Stimulated activated CD4-positive, alpha-beta T cell treated with anti-CD3 and anti-CD28 coated beads, Interleukin-15, amount 100 ng/mL, for 1 hour (primary cell): ENCODE measurements around the gene TDRD1.

ENCODE experiments used
- DNase-seq, 2 donors: peaks; one replicate each; pipeline ENCODE4 v3.0.0-alpha.2; 2020; ENCODE audit warnings: low read depth in 1 of 2, low spot score in 1 of 2

The TDRD1 gene

DNA sequence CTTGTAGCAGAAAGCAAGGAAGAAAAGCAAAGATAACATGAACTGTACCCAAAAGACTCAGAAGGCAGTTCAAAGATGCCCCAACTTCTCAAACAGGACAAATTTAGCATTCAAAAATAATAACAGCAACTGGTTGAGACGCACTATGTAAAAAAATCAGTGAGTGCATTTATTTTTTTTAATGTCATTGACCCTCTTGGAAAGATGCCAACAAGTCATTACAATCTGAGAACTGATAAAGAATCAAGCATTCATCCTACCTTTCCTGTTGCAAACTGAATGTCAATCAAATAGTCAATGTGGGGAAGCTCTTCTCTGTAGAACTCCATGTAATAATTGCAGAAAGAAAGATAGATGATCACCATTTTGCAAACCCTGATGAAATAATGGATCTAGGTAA, 3.5 kb upstream of the TDRD1 start:
- DNase-seq: no peak

DNA sequence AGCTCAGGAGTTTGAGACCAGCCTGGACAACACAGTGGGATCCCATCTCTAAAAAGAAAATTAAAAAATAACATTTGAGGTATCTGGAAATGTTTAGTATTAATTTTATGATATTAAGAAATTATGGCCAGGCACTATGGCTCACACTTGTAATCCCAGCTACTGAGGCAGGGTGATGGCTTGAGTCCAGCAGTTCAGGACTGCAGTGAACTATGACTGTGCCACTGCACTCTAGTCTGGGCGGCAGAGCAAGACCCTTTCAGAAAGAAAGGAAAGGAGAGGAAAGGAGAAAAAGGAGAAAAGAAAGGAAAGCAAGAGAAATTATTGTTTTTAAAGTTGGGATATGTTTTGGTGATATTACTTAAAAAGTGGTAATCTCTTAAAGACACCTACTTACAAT, 2.6 kb upstream of the TDRD1 start:
- DNase-seq: no peak

DNA sequence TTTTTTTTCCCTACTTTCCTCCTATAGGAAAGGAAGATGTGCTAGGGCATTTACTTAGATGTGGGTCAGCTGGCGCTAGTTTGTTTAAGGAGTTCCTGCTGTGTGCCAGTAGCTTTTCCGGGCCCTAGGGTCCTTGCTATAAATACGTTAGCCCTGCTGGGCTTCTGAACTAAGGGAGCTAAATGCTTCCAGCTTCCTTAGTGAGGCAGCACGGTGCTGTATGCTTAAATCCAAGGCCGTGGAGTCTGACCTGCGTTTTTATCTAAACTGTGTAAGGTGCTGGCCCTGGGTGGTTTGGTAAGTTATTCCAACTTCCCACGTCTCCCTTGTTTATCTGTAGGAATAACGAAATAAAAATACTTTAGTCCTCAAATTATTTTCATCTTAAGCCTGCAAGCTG, 594 bp downstream of the TDRD1 start:
- DNase-seq: no peak

DNA sequence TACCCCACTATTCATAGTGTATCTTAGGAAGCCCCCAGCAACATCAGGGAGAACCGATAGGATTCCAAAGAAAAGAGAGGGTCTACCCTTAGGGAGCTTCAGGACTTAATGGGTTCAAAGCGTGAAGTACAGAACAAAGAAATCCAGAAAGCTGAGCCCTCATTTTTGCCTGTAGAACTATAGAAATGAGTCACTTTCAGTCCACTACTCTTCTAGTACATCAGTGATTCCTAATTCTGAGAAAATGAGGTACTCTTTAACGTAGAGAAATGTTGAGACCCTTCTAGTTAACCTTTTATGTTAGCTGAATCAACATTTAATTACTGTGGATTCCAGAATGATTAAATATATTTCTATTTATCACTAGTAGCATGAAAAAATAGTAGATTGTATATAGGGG, 1.8 kb downstream of the TDRD1 start:
- DNase-seq: no peak

DNA sequence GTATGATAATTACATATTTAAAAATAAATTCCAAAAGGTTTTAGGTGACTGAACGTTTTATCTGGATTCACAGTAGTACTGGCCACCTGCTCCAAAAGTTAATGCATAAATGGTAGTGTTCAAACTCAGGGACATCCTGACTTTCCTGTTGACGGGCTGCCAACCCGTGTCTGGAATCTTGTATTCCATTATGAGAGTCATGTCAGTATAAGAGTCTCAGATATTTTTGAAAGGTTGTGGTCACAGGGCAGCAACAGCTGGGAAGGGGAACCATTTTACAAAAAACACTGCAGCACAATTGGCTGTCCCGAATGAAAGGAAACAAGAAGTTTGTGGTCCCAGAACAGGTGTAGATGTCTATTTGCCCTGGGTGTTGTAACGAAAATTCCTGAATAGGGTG, 2.8 kb downstream of the TDRD1 start:
- no peak for DNase-seq

DNA sequence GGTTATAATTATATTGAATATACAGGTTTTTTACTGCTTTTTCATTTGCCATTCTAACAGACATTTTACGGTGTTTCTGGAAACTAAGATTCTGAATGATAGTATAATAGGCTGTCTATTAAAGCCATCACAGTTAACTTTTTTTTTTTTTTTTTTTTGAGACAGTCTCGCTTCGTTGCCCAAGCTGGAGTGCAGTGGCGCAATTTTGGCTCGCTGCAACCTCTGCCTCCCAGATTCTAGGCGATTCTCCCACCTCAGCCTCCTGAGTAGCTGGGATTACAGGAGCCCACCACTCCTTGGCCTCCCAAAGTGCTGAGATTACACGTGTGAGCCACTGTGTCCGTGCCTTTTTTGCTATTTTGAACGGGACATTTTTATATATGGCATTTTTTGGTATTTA, 4.4 kb downstream of the TDRD1 start:
- no peak for DNase-seq

DNA sequence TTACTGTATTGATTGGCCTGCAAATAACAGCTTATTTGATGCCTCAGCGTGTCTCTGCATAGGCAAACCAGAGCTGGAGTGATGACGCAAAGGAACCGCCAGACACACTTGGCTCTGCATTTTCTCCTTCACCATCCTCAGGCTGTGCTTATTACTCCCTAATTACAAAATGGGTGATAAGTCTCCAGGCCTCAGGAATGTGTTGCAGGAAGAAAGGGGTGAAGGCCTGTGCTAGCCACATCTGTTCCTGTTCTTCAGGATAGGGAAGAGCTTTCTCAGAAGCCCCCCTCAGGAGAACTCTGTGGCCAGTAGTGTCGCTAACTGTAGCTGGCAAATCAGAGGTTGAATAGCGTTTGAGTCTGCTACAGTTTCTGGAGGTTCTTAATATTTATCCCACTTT, 5.1 kb downstream of the TDRD1 start:
- no peak for DNase-seq

DNA sequence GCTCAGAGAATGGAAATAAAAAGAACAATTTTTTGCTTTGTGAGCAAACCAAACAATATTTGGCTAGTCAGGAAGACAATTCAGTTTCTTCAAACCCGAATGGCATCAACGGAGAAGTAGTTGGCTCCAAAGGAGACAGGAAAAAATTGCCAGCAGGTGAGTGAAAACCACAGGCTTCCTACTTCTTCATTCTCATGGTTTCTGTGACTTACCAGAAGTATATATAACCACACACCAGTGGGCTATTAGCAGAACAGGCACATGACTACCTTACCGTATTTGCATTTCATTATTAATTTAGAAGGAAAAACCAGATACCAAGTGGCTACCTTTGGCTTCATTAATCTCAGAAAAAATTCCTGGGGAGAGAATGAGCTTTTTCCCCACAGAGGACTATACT, 8.8 kb downstream of the TDRD1 start:
- no peak for DNase-seq

DNA sequence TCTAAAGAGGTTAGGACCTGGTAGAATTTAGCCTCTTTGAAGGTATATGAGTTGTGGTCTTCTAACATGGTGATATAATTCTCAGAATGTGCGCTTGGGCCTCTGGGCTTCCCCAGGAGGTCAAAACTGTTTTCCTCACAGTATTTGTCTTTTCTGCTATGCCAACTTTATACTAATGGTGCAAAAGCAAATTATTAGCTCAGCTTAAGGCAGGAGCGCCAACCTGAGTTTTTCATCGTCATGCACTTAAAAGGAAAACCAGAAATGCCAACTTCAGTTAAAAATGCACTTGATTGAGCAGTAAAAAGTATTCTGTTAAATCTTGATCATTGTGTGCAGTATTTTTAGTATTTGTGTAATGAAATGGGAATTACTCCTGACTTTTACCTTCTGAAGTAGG, 9.7 kb downstream of the TDRD1 start:
- DNase-seq: no peak

DNA sequence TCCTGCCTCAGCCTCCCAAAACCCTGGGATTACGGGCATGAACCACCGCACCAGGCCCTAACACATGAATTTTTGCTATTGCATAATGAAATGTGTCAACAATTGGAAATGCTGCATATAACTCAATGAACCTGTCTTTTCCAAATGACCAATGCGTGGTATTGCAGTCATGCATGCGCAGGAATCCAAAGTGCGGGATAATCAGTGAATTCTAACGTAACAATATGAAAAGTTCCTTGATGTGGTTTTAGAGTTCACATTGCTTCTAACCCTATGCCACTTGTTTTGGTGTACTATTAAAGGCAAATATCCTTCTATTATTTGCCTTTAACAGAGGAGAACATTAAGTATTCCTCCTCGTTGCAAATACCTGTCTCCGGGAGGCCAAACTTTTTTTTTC, 10.5 kb downstream of the TDRD1 start:
- DNase-seq: no peak

DNA sequence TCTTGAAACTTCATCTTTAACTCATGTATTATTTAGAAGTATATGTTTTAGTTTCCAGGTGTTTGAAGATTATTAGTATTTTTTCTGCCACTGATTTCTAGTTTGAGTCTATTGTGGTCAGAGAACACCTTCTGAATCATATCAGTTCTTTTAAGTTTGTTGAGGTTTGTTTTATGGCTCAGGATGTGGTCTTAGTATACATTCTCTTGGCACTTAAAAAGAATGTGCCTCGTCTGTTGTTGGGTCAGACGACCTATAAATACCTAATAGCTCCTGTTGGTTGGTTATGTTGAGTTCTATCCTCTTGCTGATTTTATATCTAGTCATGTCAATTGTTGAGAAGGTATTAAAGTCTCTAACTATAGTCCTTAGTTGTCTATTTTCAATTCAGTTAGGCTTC, 15.9 kb downstream of the TDRD1 start:
- DNase-seq: no peak

DNA sequence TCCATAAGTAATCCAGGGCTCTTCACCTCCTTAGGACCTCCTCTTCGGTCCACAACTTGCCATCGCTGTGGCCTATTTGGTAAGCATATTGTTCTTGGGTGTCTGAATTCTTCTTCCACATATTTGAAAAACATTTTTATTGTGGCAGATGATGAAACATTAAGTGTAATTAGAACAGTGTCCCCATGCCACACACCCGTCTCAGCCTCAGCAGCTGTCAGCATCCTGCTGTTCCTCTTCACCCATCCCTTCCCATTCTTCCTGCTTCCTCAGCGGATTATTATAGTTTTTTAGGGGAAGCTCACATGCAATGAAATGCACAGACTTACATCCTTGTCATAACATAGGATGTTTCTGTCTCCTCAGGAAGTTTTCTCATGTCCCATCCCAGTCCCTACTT, 20.1 kb downstream of the TDRD1 start:
- no peak for DNase-seq

DNA sequence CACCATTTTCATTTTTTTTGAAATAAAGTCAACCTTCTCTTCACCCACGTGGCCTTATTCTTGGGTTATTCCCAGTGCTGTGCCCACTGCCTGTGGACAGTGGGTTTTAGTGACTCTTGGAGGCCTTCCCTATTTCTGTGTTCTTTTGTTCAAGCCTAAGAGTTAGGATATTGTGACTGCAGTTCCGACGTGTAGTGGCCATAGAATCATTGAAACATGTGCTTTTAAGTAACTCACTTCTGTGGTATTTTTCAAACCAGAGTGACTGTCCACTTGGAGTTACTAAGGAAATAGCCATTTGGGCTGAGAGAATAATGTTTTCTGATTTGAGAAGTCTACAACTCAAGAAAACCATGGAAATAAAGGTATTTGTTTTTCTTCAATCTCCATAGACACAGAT, 23.7 kb downstream of the TDRD1 start:
- no peak for DNase-seq

DNA sequence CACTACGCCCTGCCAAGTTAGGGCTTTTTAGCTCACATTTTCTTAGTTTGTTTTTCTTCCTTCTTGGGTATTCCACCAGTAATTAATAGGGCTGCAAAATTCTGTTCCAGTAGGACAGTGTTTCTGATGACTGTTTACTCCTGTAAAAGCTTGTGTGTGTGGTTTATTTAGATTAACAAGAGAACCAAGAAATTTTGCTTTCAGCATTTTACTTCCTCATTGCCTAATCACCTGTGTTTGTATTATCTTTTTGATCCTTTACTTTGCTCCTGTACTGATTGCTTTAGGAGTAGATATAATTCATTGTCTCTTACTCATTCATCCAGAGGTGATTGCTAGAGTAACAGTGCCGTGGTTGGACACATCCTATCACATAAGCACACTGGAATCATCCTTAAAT, 27.7 kb downstream of the TDRD1 start:
- no peak for DNase-seq

DNA sequence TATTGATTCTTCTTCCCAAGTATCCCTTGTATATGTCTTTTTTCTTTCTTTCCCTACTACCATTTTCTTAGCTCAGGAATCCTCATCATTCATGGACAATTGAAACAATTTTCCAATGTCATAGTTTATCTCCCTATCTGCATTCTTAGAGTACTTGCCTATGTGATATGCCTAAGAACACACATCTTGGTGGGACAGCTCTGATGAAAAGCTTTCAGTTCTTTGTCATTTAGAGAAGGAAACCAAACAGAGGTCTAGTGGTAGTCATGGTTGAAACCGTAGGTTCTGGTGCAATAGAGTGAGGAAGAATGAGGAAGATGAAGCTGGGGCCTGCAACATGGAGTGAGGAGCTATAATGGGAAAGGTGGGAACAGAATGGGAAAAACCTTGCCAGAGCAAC, 28.2 kb downstream of the TDRD1 start:
- no peak for DNase-seq

DNA sequence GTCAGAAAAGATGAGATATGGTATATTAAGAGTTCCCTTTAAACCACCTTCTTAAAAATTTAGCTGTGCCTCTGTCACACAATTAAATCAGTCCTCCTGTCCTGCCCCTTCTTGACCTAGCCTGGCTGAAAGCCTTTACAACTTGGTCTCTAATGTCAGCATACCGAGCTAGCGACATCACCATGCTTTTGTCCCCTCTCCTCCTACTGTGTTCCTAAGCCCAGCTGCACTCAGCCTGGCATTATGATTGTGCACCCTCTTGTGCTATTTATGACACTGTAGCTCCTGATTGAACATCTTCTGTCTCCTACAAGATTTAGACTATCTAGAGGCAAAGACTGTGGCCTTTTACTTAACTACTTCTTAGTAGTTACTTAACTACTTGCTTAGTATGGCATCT, 29.2 kb downstream of the TDRD1 start:
- DNase-seq: no peak

DNA sequence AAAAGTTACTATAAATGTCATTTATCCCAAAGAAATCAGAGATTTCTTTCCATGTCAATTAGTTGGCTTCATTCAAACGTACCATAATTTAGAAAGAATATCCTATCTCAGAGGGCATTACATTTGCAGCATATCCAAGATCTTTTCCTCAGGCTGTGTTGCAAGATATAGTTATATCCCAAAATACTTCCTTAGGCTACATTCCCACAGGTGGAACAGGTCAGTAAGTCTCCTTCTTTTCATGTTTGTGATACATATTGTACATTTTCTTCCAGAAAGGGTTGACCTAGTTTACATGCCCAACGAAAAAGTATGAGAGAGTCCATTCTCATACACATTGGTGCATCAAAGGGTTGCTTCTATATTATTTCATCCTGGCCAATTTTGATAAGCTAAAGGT, 33.0 kb downstream of the TDRD1 start:
- no peak for DNase-seq

DNA sequence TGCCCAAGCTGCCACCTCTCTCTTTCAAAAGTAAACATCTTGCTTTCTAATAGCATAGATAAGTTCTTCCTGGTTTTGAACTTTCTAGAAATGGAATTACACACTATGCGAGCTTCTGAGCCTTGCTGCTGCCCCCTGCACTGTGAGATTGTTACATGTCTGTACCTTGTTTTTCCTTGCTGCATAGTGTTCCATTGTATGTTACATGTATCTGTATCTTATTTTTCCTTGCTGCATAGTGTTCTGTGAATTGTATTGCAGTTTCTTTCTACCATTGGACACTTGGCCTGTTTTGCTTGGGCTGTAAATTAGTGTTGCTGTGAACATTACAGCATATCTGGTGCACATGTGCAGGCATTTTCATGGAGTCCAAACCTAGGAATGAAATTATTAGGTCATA, 35.9 kb downstream of the TDRD1 start:
- no peak for DNase-seq

DNA sequence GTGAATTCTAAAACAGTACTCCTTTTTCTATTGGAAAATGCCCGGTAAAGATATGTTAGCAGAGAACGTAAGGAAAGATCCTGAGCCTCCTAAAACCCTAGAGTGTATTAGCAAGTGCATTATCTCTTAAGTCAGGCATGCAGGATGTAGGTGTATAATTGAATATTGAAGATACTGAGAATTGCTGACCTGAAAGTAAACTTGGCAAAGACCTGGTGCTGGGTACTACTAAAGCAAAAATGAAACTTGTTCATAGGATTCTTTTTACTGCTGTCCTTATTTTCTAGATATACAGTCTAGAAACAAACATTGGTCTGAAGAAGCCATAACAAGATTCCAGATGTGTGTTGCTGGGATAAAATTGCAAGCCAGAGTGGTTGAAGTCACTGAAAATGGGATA, 41.1 kb downstream of the TDRD1 start:
- no peak for DNase-seq

DNA sequence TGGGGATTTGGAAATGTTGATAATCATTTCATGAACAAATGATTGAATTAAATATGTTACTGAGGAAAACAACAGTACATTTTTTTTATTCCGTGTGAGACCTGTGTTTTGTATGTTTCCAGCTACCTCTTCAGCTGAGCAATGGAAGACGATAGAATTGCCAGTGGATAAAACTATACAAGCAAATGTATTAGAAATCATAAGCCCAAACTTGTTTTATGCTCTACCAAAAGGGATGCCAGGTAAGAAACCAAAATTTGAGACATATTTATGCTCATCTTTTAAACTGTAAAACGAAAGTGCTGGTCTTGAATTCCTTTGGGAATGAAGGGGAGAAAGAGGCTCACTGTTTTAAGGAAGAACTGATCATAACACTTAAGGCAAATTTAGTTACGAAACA, 42.1 kb downstream of the TDRD1 start:
- DNase-seq: no peak

DNA sequence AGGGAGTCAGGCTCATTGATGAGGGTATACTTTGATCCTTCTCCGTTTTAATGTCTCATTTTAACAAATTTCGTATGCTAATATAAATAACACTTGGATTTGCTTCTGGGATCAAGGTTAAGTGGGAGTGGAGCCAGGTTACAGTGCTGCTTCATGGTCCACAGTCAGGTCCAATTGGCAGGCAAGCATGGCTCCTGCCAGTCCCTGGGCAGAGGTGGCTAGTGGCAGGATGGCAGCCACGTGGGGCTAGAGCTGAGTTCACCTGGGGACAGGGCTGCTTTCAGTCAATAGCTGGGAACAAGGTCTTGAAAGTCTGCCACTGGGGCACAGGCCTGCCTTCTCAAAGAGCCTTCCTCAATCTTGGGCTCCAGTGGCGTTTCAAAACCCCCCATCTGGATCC, 43.9 kb downstream of the TDRD1 start:
- DNase-seq: no peak

DNA sequence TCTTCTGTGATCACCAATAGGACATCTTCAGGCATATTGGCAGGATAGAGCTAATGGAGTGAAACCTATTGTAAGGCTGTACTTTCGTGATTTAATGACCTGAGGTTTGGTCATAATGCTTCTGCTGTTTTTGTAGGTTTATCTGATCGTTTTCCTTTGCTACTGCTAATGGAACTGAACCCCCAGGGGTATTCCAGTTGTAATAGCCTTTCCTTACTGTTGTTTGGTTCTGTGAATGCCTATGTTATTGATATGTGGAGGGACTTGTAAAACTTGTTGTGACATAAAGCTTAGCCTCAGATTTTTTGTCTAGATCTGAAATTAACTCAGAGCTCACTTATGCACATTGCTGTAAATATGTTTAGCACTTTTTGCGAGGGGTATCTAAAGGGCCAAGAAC, 49.0 kb downstream of the TDRD1 start:
- DNase-seq: no peak

DNA sequence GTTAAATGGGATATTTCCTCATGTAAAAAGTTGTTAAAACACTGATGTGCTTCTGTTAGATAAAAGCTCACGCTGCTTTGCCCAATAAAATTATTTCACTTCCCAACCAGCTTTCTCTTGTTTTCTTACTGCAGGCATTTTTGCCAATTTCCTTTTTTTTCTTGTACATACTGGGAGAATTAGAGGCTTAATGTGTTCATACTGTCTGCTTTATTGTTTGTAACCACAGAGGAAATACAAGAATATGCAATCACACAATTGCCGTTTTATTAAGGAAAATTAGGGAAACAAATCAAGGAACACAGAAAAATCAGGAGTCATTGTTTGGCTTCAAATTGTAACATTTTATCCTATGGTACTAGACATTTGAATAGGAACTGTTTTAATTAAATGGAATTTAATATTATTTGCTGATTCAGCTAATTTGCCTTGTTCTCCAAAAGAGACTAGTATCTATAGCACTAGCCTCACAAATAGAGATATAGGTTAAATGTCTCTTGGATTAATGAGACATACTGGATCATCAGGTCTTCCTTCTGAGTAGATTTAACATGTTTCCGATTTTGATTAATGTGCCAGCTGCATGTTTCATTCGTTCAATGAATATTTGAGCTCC, 53.5 kb downstream of the TDRD1 start:
- no peak for DNase-seq

DNA sequence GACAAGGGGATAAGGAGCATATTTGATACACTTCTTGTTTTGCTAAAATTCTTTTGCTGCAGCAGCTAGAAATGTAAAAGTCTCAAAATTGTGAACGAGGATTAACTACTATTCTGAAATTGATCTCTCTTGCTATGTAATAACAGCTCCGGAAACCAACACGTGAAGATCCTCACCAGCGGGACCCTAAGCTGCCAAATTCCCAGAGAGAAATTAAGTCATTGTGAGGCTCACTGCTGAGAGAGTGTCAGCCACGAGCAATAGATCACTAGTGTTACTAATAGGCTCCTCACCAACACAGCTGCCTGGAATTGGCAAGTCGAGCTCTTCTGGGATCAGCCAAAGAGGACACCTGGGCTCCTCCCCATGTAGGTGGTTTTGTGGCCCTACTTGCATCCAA, 54.3 kb downstream of the TDRD1 start:
- DNase-seq: no peak
